ENCODE results near the gene COPZ2. TPM values are rescaled to one million over a fixed set of nuclear protein-coding genes. Genes with fewer than 3 reads are reported as not detected.

COPZ2 gene
- total and polyA plus RNA-seq, 9 of the 15 experiments (the other 6 are each of a cell fraction or from before 2014, with no cell fraction given), result 0.22 to 0.49 TPM; not detected in 7

- peak; percentile 20 for TF ChIP-seq GABPA (tag; conservative IDR thresholded peaks at IDR 0.05; ENCODE audit: low read depth)
- TF ChIP-seq POLR2AphosphoS5 (IDR thresholded peaks at IDR 0.05; ENCODE audit: control insufficient read depth, insufficient read depth, low read depth, low read length), result peak; percentile 25; the same call in 1 of the 2 replicates
- TF ChIP-seq CEBPG (CRISPR knock-in tag; IDR thresholded peaks at IDR 0.05), result no peak
- no peak for TF ChIP-seq CEBPG (tag; conservative IDR thresholded peaks at IDR 0.05 in 1 of 2, IDR thresholded peaks at IDR 0.05 in 1 of 2)
- 0 out of 2 replicates have a peak, but pooled peaks have one; percentile 22 for TF ChIP-seq ZNF668 (CRISPR knock-in tag; IDR thresholded peaks at IDR 0.05)
- no peak for TF ChIP-seq ZNF740 (CRISPR knock-in tag; IDR thresholded peaks at IDR 0.05)
- TF ChIP-seq ZNF740 (tag; IDR thresholded peaks at IDR 0.05), result no peak
- no peak for TF ChIP-seq CBFB (CRISPR knock-in tag; IDR thresholded peaks at IDR 0.05)
- no peak for TF ChIP-seq ZNF408 (CRISPR knock-in tag; IDR thresholded peaks at IDR 0.05; ENCODE audit: low read depth)
- peak; percentile 88 for TF ChIP-seq CHD1 (IDR thresholded peaks at IDR 0.05; ENCODE audit: low read length)
- TF ChIP-seq ERF (CRISPR knock-in tag; IDR thresholded peaks at IDR 0.05), result peak; percentile 5; the same call in 1 of the 2 replicates
- TF ChIP-seq ZNF232 (CRISPR knock-in tag; IDR thresholded peaks at IDR 0.05), result no peak
- 0 out of 2 replicates have a peak, but pooled peaks have one; percentile 55 for TF ChIP-seq FOXK1 (CRISPR knock-in tag; IDR thresholded peaks at IDR 0.05; ENCODE audit: borderline replicate concordance)
- no peak for TF ChIP-seq PHB2 (IDR thresholded peaks at IDR 0.05; ENCODE audit: low read depth)
- no peak for TF ChIP-seq SIX5 (IDR thresholded peaks at IDR 0.05; ENCODE audit: borderline replicate concordance in 1 of 2, insufficient read depth in 1 of 2, low read depth in 1 of 2, low read length in 2 of 2)
- TF ChIP-seq VEZF1 (CRISPR knock-in tag; IDR thresholded peaks at IDR 0.05), result peak; percentile 84
- peak; percentile 15; the same call in 1 of the 2 replicates for TF ChIP-seq ATF6 (CRISPR knock-in tag; IDR thresholded peaks at IDR 0.05)
- no peak for TF ChIP-seq CBX8 (IDR thresholded peaks at IDR 0.05; ENCODE audit: borderline replicate concordance, extremely low read depth, low read depth, low read length, poor library complexity, severe bottlenecking)
- TF ChIP-seq ZNF143 (CRISPR knock-in tag; IDR thresholded peaks at IDR 0.05), result no peak
- TF ChIP-seq MAFF (IDR thresholded peaks at IDR 0.05; ENCODE audit: low read length), result no peak
- TF ChIP-seq ZNF217 (CRISPR knock-in tag; IDR thresholded peaks at IDR 0.05), result no peak
- TF ChIP-seq CCNT2 (IDR thresholded peaks at IDR 0.05; ENCODE audit: borderline replicate concordance, extremely low read depth, insufficient read length, low read depth, low read length), result peak; percentile 31
- peak; percentile 90 for TF ChIP-seq PCBP1 (IDR thresholded peaks at IDR 0.05; ENCODE audit: low read depth, low read length, poor library complexity, severe bottlenecking)
These were observed 11.0 kb upstream of the COPZ2 start (continued) for GRCh38 chr17:48048384-48049126.

All from K562 (cell line).